ENCODE measurements around the gene TCF4. TPM values are rescaled to one million over a fixed set of nuclear protein-coding genes. Genes with fewer than 3 reads are reported as not detected.

Gene TCF4
- total and polyA plus RNA-seq, 4 donors = 4.3 to 15.3 (median 11.5) TPM

DNA sequence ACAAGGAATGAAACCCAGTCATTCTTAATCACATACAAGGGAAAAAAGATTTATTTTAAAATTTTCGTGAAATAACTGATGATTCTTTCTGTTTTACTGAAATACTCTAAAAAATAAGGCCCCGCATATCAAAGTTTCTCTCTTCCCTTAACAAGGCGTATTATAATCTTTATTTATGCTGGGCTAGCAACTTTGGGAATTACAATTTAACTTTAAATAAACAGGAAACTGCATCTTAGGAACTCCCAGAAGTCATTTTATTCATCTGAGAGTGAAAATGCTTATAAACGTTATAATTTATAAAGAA, 166.7 kb downstream of the TCF4 start:
- Histone ChIP-seq H3K4me1 (ENCODE audit: control insufficient read depth in 4 of 4, insufficient read depth in 4 of 4, low read length in 3 of 4) (no peaks in the 10 kb centered on the region), H3K4me3 (ENCODE audit: low read depth in 1 of 3, low read length in 3 of 3) (no peak overlapping the region), H3K27ac (ENCODE audit: low read depth in 1 of 2, low read length in 2 of 2) (peak overlapping the region in 1 of 2 donors; percentile 48), H3K9me3 (ENCODE audit: control insufficient read depth in 4 of 4, low read length in 3 of 4) (no peaks in the 10 kb centered on the region), H3K36me3 (ENCODE audit: control insufficient read depth in 4 of 4, insufficient read depth in 3 of 4, low read depth in 1 of 4, low read length in 3 of 4) (no peaks in the 10 kb centered on the region), H3K9ac (ENCODE audit: low read depth in 1 of 2, low read length in 2 of 2) (no peak overlapping the region), H3K27me3 (ENCODE audit: control insufficient read depth in 4 of 4, insufficient read depth in 4 of 4, low read length in 3 of 4) (peaks cover 0 to 3% (median 0%) of the 10 kb centered on the region in 4 donors)
- TF ChIP-seq RXRA (IDR thresholded peaks at IDR 0.05) = no peak
- TF ChIP-seq, protein P1, sequence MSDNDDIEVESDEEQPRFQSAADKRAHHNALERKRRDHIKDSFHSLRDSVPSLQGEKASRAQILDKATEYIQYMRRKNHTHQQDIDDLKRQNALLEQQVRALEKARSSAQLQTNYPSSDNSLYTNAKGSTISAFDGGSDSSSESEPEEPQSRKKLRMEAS (IDR thresholded peaks at IDR 0.05) = no peak
- no peak for TF ChIP-seq HNF4G (IDR thresholded peaks at IDR 0.05)
- TF ChIP-seq, protein P2, sequence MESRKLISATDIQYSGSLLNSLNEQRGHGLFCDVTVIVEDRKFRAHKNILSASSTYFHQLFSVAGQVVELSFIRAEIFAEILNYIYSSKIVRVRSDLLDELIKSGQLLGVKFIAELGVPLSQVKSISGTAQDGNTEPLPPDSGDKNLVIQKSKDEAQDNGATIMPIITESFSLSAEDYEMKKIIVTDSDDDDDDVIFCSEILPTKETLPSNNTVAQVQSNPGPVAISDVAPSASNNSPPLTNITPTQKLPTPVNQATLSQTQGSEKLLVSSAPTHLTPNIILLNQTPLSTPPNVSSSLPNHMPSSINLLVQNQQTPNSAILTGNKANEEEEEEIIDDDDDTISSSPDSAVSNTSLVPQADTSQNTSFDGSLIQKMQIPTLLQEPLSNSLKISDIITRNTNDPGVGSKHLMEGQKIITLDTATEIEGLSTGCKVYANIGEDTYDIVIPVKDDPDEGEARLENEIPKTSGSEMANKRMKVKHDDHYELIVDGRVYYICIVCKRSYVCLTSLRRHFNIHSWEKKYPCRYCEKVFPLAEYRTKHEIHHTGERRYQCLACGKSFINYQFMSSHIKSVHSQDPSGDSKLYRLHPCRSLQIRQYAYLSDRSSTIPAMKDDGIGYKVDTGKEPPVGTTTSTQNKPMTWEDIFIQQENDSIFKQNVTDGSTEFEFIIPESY (IDR thresholded peaks at IDR 0.05) = no peak
- no peak for TF ChIP-seq FOXA2 (IDR thresholded peaks at IDR 0.05)
- no peak for TF ChIP-seq HNF4A (conservative IDR thresholded peaks at IDR 0.05)
- TF ChIP-seq, protein P3, sequence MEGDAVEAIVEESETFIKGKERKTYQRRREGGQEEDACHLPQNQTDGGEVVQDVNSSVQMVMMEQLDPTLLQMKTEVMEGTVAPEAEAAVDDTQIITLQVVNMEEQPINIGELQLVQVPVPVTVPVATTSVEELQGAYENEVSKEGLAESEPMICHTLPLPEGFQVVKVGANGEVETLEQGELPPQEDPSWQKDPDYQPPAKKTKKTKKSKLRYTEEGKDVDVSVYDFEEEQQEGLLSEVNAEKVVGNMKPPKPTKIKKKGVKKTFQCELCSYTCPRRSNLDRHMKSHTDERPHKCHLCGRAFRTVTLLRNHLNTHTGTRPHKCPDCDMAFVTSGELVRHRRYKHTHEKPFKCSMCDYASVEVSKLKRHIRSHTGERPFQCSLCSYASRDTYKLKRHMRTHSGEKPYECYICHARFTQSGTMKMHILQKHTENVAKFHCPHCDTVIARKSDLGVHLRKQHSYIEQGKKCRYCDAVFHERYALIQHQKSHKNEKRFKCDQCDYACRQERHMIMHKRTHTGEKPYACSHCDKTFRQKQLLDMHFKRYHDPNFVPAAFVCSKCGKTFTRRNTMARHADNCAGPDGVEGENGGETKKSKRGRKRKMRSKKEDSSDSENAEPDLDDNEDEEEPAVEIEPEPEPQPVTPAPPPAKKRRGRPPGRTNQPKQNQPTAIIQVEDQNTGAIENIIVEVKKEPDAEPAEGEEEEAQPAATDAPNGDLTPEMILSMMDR (IDR thresholded peaks at IDR 0.05; ENCODE audit: low read depth, low read length, missing input control) = no peak
- no peak for TF ChIP-seq FOXA1 (IDR thresholded peaks at IDR 0.05)
- no peak for TF ChIP-seq SP1 (IDR thresholded peaks at IDR 0.05)
- TF ChIP-seq NR2F2 (IDR thresholded peaks at IDR 0.05) = no peak
- no peak for TF ChIP-seq RAD21 (IDR thresholded peaks at IDR 0.05)
- TF ChIP-seq, protein P4, sequence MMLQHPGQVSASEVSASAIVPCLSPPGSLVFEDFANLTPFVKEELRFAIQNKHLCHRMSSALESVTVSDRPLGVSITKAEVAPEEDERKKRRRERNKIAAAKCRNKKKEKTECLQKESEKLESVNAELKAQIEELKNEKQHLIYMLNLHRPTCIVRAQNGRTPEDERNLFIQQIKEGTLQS (IDR thresholded peaks at IDR 0.05) = no peak
- no peak for TF ChIP-seq GABPA (IDR thresholded peaks at IDR 0.05 in 1 of 2, conservative IDR thresholded peaks at IDR 0.05 in 1 of 2)
- no peak for TF ChIP-seq JUND (IDR thresholded peaks at IDR 0.05)
- DNase-seq (ENCODE audit: low spot score) = no peak
- 68% methylated on average over 4 of the region's 4 CpGs for WGBS

DNA sequence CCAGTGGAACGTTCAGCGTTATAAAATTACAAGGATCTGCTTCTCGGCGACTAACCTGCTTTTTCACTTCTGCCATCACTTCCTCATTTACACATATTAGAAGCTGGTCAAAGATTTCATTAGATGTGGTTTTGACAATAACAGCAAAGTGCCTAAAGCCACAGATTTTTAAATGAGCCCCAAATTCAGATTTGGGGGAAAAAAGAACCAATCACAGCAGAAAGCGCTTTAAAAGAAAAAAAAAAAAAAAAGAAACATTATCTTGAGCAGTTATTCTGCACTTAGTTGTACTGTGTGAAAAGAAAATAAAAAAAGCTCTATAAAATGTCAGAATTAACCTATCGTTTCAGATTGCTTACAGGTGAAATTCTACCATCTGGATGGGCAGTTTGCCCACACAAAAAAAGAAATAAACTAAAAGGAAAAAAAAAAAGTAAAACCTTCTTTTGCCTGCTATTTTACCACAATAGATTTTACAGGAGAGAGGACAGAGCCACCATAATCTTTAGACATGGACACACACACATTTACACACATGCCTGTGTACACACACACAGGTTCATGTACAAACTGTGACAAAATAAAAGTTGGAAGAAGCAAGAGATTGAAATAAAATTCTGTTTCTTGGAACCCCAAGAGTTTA, 167.2 kb downstream of the TCF4 start:
- no peaks in the 10 kb centered on the region for H3K36me3 ChIP-seq (ENCODE audit: control insufficient read depth in 4 of 4, insufficient read depth in 3 of 4, low read depth in 1 of 4, low read length in 3 of 4)
- DNase-seq (ENCODE audit: low spot score) = no peak
- H3K4me1 ChIP-seq (ENCODE audit: control insufficient read depth in 4 of 4, insufficient read depth in 4 of 4, low read length in 3 of 4) = no peaks in the 10 kb centered on the region
- H3K9ac ChIP-seq (ENCODE audit: low read depth in 1 of 2, low read length in 2 of 2) = peak overlapping the region in 1 of 2 donors; percentile 67
- TF ChIP-seq, protein P2 (IDR thresholded peaks at IDR 0.05) = no peak
- TF ChIP-seq, protein P1 (IDR thresholded peaks at IDR 0.05) = no peak
- WGBS = 60% methylated on average over 6 of the region's 6 CpGs
- H3K9me3 ChIP-seq (ENCODE audit: control insufficient read depth in 4 of 4, low read length in 3 of 4) = no peaks in the 10 kb centered on the region
- H3K27ac ChIP-seq (ENCODE audit: low read depth in 1 of 2, low read length in 2 of 2) = peak overlapping the region; percentile 22 to 50
- H3K4me3 ChIP-seq (ENCODE audit: low read depth in 1 of 3, low read length in 3 of 3) = no peak overlapping the region
- peaks cover 0 to 3% (median 0%) of the 10 kb centered on the region in 4 donors for H3K27me3 ChIP-seq (ENCODE audit: control insufficient read depth in 4 of 4, insufficient read depth in 4 of 4, low read length in 3 of 4)
